K562 (cell line): ENCODE data around the gene MC1R. TPM values are rescaled to one million over a fixed set of nuclear protein-coding genes. Genes with fewer than 3 reads are reported as not detected.
A peak's percentile ranks its signal among the peaks of the same experiment; 100 is the strongest.

ENCODE experiments used
- ATAC-seq: fragments of 200-7000 bp; cut with Tn5 transposase; 3 replicates; pipeline ENCODE4 v1.9.1; 2020; ENCODE audit warnings: moderate library complexity
- BruUV-seq: library from RNA; stranded (reverse); fragments of 400-500 nt; replicated peaks from 2 replicates; lab custom pipeline; 2021; lab: Mats Ljungman, UMichigan
- CTCF ChIA-PET: fragments of 300-600 bp; formaldehyde crosslinking; extraction: SDS; loops from one replicate; lab custom pipeline; 2021; ENCODE audit warnings: low intra/inter-chr PET ratio; lab: Yijun Ruan, JAX
- POLR2A ChIA-PET: fragments of 300-600, 350-650 bp; sonication (Branson Sonifier 250); formaldehyde crosslinking; extraction: SDS; loops from one replicate; lab custom pipeline; 2021; ENCODE audit warnings: antibody characterized with exemption, inconsistent platforms; lab: Yijun Ruan, JAX
- DNase-seq, 4 experiments: peaks; one replicate each; pipeline versions ENCODE4 v3.0.0 to v3.0.0-alpha.2; 2011 to 2018; ENCODE audit warnings: low spot score in 3 of 4, mixed read lengths in 3 of 4; ENCODE audit errors: extremely low read depth in 1 of 4
- FAIRE-seq: peaks from 2 replicates; lab custom pipeline; 2011; peaks lifted over from hg19 to GRCh38; lab: Jason Lieb, UNC
- H2AFZ ChIP-seq: 2 replicates; pipeline ENCODE4 v1.6.0; 2011; ENCODE audit warnings: low read depth, low read length, control low read depth, inconsistent platforms
- H3K27ac ChIP-seq: fragments of 200-600 bp; 3 replicates; pipeline ENCODE4 v1.8.0; 2011; ENCODE audit warnings: low read depth, mild to moderate bottlenecking, control low read depth, inconsistent platforms, low read length, moderate library complexity, mixed read lengths; ENCODE audit errors: extremely low read depth
- H3K27me3 ChIP-seq, 2 experiments: fragments of 300-600 bp in 1 of 2; 2 replicates in 1 of 2; 3 replicates in 1 of 2; pipeline versions ENCODE4 v1.6.0 to v1.8.0; 2011; ENCODE audit warnings: inconsistent platforms in 2 of 2, low read length in 2 of 2, mild to moderate bottlenecking in 1 of 2, mixed read lengths in 1 of 2, moderate library complexity in 1 of 2; ENCODE audit not compliant: control insufficient read depth in 2 of 2, insufficient read depth in 2 of 2
- H3K36me3 ChIP-seq: fragments of 300-600 bp; 3 replicates; pipeline ENCODE4 v1.8.0; 2011; ENCODE audit warnings: mild to moderate bottlenecking, low read length, inconsistent platforms; ENCODE audit not compliant: control insufficient read depth, insufficient read depth
- H3K4me1 ChIP-seq, 2 experiments: fragments of 200-600 bp in 1 of 2; replicated peaks in 1 of 2; 2 replicates in 1 of 2; 3 replicates in 1 of 2; pipeline versions ENCODE4 v1.5.1 to v1.8.0; 2011; ENCODE audit warnings: inconsistent platforms in 2 of 2, low read length in 2 of 2, mild to moderate bottlenecking in 1 of 2, mixed read lengths in 1 of 2, moderate library complexity in 1 of 2; ENCODE audit not compliant: control insufficient read depth in 2 of 2, insufficient read depth in 2 of 2
- H3K4me2 ChIP-seq: 2 replicates; pipeline ENCODE4 v1.6.1; 2011; ENCODE audit warnings: low read length, control low read depth, inconsistent platforms, mixed read lengths; ENCODE audit not compliant: insufficient read depth
- H3K4me3 ChIP-seq: fragments of 200-600 bp; sonication (generic), shearing (Covaris generic); 2 replicates; pipeline ENCODE4 v1.5.1; 2016; ENCODE audit warnings: control low read depth, inconsistent platforms
- H3K79me2 ChIP-seq: fragments of 200-600 bp; 3 replicates; pipeline ENCODE4 v1.8.0; 2011; ENCODE audit warnings: low read length, inconsistent platforms; ENCODE audit not compliant: control insufficient read depth, insufficient read depth
- H3K9ac ChIP-seq, 2 experiments: 2 replicates each; pipeline versions ENCODE4 v1.6.0 to v1.6.1; 2011; ENCODE audit warnings: low read depth in 2 of 2, low read length in 2 of 2, control low read depth in 1 of 2, inconsistent platforms in 1 of 2, mild to moderate bottlenecking in 1 of 2, mixed read lengths in 1 of 2; ENCODE audit not compliant: insufficient read depth in 1 of 2
- H3K9me1 ChIP-seq: one replicate; pipeline ENCODE4 v1.6.0; 2011; ENCODE audit warnings: inconsistent platforms, mild to moderate bottlenecking, low read length, moderate library complexity; ENCODE audit not compliant: control insufficient read depth, insufficient read depth
- H3K9me3 ChIP-seq: replicated peaks from 2 replicates; pipeline ENCODE4 v1.5.1; 2011; ENCODE audit warnings: low read depth, low read length, inconsistent platforms; ENCODE audit not compliant: control insufficient read depth, insufficient read depth
- H4K20me1 ChIP-seq: replicated peaks from 2 replicates; pipeline ENCODE4 v1.6.1; 2011; ENCODE audit warnings: low read length, inconsistent platforms, mixed read lengths; ENCODE audit not compliant: control insufficient read depth, insufficient read depth
- GTF3C2 ChIP-seq: IDR thresholded peaks from 3 replicates; pipeline ENCODE4 v1.6.1; 2011; ENCODE audit warnings: borderline replicate concordance, mild to moderate bottlenecking, moderate library complexity; ENCODE audit not compliant: insufficient read length; ENCODE audit errors: extremely low read depth
- ILK ChIP-seq: fragments of 450-650 bp; IDR thresholded peaks from 2 replicates; pipeline ENCODE4 v1.6.1; 2016; ENCODE audit warnings: missing genetic modification characterization, low read depth, mild to moderate bottlenecking, missing compliant biosample characterization, moderate library complexity, borderline replicate concordance
- ZNF143 ChIP-seq: sonication (generic); formaldehyde crosslinking; IDR thresholded peaks from 2 replicates; pipeline ENCODE4 v1.9.0; 2022; ENCODE audit warnings: mild to moderate bottlenecking, missing genetic modification reagents
- WGBS: fragments of 100-300 bp; shearing (Covaris generic); methylation state at CpG from one replicate; pipeline ENCODE4 v1.1.6; 2016; ENCODE audit warnings: low coverage, mixed read lengths; ENCODE audit not compliant: insufficient coverage; ENCODE audit errors: missing lambda C conversion rate; 5-methylcytosine and 5-hydroxymethylcytosine counted together
- in situ Hi-C: fragments of 300-500 bp; cut with MboI; formaldehyde crosslinking; loops from 4 replicates; pipeline ENCODE4 v1.15.0; 2018; ENCODE audit warnings: inconsistent platforms, mixed read lengths
- intact Hi-C: fragments of 100-400 bp; cut with micrococcal nuclease; formaldehyde crosslinking; loops from 2 replicates; pipeline ENCODE4 v1.14.2; 2022
- polyA plus RNA-seq, 8 experiments: library from polyadenylated mRNA; depleted of rRNA in 4 of 8; stranded (reverse) in 5 of 8; unstranded in 3 of 8; fragments of >200 nt; fragmentation: Nextera tagmentation in 2 of 8; fragmentation: Illumina TruSeq in 1 of 8; extraction: Ambion mirVana in 2 of 8; extraction: Trizol in 1 of 8; gene quantifications; 2 replicates each; pipeline versions ENCODE4 v1.2.1 to v1.2.3, GENCODE V29; 2011 to 2014; ENCODE audit warnings: inconsistent platforms in 1 of 8, missing spikeins in 1 of 8
- total RNA-seq, 7 experiments: library from RNA; depleted of rRNA in 6 of 7; stranded (reverse); fragments of >200 nt in 6 of 7; fragmentation: Illumina TruSeq in 2 of 7; extraction: Trizol in 2 of 7; gene quantifications; 2 replicates each; pipeline versions ENCODE4 v1.2.1 to v1.2.3, GENCODE V29; 2011 to 2021; ENCODE audit warnings: low replicate concordance in 1 of 7
- TF ChIP-seq, protein P1 (sequence below): fragments of 450-650 bp; IDR thresholded peaks from 2 replicates; pipeline ENCODE4 v1.6.1; 2016

MC1R gene
- total and polyA plus RNA-seq, 9 of the 15 experiments (the other 6 are each of a cell fraction or from before 2014, with no cell fraction given): 0.14 to 5.3 (median 2.5) TPM; not detected in 1

DNA sequence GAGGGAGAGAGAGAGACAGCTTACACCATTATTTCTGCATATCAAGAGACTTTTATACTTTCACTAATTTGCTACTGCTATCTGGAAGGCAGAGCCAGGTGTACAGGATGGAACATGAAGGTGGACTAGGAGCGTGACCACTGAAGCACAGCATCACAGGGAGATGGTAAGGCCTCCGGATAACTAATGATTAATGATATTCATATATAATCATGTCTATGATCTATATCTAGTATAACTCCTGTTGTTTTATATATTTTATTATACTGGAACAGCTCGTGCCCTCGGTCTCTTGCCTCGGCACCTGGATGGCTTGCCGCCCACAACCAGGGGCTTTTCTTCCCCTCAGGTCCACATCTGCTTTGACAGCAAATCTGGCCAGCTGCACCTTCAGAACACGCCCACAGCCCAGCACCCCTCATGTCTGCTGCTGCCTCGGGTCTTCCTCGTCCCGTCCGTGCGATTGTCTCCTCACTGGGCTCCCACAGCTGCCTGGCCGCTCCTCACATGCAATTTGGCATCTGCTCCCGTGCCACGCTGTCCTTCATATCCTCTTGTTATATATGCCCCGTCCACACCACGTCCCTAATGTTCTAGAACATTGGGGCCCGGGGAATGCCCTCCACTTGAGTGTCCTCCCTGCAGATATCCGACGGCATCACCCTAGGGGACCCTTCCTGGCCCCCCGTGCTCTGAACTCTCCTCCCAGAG is 19.7 kb downstream of the MC1R start:
- no TSS peak for BruUV-seq
- POLR2A ChIA-PET: interaction anchor here (0.8 to 1.2 kb wide), 3 partner anchors 13 to 34 kb away, joined by 3 to 5 read pairs (median 5); no protein-coding TSS in a partner anchor
- Histone ChIP-seq H3K27me3 (peaks cover 5 to 25% of the 10 kb centered on the region in 2 experiments; a peak in 4 of 5 replicates), H3K4me1 (peaks cover 0 to 17% of the 10 kb centered on the region in 2 experiments; a peak in 2 of 5 replicates), H3K36me3 (no peaks in the 10 kb centered on the region), H3K9me3 (no peaks in the 10 kb centered on the region), H3K9me1 (no peaks in the 10 kb centered on the region), H2AFZ (no peak overlapping the region), H4K20me1 (no peaks in the 10 kb centered on the region; the same call in 1 of the 2 replicates), H3K4me3 (no peak overlapping the region), H3K9ac (peak overlapping the region in 1 of 2 experiments; percentile 55; a peak in 1 of 4 replicates)
- ATAC-seq (no peak), DNase-seq (no peak), FAIRE-seq (no peak)
- intact Hi-C loops: no loop called here
- 19% methylated on average over 21 of the region's 21 CpGs for whole genome bisulfite sequencing
- CTCF ChIA-PET: no interaction called here
- TF ChIP-seq, protein P1, sequence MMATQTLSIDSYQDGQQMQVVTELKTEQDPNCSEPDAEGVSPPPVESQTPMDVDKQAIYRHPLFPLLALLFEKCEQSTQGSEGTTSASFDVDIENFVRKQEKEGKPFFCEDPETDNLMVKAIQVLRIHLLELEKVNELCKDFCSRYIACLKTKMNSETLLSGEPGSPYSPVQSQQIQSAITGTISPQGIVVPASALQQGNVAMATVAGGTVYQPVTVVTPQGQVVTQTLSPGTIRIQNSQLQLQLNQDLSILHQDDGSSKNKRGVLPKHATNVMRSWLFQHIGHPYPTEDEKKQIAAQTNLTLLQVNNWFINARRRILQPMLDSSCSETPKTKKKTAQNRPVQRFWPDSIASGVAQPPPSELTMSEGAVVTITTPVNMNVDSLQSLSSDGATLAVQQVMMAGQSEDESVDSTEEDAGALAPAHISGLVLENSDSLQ: no peak
- TF ChIP-seq ZNF143 (CRISPR knock-in tag): no peak
- TF ChIP-seq GTF3C2: no peak
- TF ChIP-seq ILK (tag): no peak
- TF ChIP-seq, all 486 proteins: peak for 0
- no peaks in the 10 kb centered on the region for H3K79me2 ChIP-seq
- no peak overlapping the region for H3K4me2 ChIP-seq
- in situ Hi-C loops: no loop called here
- H3K27ac ChIP-seq: no peak overlapping the region
